AML-193 (cell line): ENCODE results near the gene POLE4.
A peak's percentile ranks its signal among the peaks of the same experiment; 100 is the strongest.

ENCODE experiments used
- DNase-seq, 2 experiments: peaks; one replicate each; lab custom pipeline; 2025; lab: John Stamatoyannopoulos, UW

The POLE4 gene

DNA sequence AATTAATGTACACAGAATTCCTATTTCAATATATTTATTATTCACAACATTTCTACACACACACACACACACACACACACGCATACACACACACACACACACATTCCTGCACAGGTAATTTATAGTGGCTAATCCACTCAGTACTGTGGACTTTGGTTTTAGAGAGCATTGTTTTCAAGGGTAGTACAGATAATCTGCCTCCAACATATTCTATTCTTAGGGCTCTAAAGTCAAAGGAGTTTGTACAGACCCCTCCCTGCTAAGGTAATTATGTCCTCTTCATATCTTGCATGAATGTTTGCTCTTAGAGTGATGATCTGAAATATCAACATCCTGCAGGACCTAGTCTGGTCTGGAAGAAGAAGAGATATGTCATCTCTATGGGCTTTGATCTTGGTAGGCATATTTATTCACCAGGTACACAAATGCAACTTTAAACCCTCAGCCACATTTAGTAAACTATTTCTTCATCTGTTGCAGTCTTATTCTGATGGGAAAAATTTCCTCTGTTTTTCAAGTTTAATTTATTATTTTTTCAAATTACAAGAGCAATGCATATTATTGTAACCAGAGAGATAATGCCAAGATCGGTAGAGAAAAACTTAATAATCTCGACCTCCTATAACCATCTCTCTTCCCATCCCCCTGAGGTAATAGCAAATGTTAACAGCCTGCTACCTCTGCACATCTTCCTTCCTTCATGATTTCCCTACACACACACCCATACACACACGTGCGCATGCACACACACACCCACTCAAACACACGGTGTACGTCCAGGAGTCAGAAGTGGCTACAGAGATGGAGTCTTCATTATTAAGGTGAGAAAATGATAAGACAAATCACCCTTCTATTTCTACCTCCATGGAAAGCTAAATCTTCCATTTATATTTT lies 18.3 kb upstream of the POLE4 start:
- no peak for DNase-seq

DNA sequence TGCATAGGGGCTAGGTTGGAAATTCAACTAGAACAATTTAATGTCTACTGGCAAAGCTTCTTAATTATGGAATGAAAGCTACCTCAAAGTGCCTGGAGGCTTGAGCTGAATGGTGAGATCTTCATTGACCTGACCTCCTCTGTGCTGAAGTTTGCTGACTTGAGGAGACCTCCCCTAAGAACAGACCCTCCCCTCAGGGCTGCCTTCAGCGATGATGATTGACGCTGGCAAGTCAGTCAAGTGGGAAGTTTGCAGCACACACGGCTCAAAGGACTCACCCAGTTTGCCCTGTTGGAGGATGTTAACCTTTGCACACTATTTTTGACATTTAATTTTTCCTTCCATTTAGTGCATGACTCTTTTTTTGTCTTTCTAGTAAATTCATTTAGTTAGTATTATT lies 17.2 kb upstream of the POLE4 start:
- DNase-seq, result no peak

DNA sequence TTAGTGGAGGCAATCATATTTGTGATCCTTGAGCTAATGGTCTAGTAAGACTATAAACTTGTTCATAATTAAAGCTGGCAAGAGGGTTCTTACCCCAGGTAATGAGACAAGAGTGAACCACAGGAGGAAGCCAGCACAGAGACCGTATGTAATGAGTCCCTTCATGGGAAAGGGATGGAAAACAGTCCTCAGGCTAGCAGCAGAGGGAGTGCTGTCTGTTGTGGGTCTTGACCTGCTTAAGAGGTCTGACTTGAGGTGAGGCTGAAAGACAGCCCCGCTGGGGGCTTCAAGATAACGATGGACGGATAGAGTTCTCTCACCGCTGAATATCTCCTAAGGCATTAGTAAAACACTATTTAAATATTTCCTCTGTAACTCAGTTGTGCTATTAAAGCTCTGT lies 16.2 kb upstream of the POLE4 start:
- DNase-seq, result no peak

DNA sequence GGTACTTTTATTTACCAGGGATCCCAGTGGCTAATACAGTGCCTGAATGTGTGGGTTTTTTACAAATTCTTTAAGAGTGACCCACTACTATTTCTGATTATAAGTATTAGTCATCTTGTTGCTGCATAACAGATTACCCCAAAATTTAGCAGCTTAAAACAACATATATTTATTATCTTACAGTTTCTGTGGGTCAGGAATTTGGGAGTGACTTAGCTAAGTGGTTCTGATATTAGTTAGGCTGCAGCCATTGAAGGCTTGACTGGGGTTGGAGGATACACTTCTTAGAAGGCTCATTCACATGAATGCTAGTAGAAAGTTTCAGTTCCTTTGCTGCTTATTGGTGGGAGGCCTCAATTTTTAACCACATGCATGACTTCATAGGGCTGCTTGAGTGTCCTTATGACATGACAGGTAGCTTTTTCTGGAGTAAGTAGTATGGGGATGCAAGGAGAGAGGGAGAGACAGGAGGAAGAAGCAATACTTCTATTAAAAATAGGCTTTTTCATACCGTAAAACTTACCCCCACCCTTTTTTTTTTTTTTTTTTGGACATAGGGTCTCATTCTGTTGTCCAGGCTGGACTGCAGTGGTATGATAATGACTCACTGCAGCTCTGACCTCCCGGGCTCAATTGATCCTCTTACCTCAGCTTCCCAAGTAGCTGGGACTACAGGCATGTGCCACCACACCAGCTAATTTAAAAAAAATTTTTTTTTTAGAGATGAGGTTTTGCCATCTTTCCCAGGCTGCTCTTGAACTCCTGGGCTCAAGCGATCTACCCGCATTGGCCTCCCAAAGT lies 13.3 kb upstream of the POLE4 start:
- DNase-seq, result no peak

DNA sequence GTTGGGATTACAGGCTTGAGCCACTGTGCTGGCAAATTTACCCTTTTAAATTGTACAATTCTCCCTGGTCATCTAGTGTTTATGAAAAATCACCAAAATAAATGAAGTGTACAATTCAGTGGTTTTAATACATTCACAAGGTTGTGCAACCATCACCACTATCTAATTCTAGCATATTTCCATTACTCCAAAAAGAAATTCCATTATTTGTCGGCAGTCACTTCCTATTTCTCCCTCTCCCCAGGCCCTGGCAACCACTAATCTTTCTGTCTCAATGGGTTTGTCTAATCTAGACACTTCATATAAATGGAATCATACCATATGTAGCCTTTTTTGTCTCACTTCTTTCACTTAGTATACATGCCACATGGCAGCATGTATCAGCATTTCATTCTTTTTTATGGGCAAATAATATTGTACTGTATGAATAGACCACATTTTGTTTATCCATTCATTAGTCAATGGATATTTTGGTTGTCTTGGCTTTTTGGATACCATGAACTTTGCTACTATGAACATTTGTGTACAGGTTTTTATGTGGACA lies 12.6 kb upstream of the POLE4 start:
- no peak for DNase-seq

DNA sequence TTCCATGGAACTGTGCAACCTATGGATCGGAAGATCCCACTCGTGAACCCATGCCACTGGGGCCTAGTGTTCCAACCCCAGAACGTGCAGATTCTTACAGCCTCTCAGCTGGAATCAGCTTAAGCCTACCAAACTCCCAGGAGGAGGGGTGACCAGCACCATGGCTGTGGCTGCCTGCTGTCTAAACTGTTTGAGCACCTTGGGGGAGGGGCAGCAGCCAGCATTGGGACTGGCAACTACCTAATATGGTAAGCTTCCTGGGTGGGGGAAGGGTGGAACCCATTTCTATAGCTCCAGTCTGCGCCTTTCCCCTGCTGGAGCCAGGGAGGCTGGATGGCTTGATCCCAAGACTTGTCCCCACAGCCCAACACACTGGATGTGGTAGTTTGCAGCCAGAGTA lies 10.7 kb upstream of the POLE4 start:
- DNase-seq, result no peak

DNA sequence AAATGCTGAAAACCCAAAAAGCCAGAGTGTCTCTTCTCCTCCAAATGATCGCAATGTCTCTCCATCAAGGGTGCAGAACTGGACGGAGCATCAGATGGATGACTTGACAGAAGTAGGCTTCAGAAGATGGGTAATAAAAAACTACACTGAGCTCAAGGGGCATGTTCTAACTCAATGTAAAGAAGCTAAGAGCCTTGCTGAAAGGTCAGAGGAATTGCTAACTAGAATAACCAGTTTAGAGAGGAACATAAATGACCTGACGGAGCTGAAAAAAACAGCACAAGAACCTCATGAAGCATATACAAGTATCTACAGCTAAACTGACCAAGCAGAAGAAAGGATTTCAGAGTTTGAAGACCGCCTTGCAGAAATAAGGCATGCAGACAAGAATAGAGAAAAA lies 9.7 kb upstream of the POLE4 start:
- no peak for DNase-seq

DNA sequence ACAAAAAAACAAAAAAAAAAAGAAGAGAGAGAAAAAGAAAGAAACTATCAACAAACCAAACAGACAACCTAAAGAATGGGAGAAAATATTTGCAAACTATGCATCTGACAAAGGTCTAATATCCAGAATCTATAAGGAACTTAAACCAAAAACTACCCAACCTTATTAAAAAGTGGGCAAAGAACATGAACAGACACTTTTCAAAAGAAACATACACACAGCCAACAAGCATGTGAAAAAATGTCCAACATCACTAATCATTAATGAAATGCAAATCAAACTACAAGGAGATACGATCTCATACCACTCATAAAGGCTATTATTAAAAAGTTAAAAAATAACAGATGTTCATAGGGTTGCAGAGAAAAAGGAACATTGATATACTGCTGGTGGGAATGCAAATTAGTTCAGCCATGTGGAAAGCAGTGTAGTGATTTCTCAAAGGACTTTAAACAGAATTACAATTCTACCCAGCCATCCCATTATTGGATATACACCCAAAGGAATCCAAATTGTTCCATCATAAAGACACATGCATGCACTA lies 7.2 kb upstream of the POLE4 start:
- no peak for DNase-seq

DNA sequence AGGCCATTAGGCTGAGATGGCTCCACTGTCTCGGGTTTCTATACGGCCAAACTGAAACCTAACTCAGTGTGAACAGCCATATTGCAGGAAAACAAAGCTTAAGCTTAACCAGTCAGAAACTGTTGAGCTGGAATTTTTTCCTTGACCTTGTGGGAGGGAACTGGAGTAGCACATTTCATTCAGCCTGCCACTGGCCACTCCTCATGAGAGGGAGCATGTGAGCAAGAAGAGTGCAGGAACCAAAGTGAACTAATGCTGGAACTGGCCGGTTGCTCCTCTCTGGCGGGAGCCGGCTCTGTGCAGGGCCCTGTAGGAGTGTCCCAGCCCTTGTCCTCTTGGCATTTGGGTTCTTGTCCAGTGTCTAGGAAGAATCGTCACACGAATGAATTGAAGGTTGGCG lies 5.9 kb upstream of the POLE4 start:
- DNase-seq, result no peak

DNA sequence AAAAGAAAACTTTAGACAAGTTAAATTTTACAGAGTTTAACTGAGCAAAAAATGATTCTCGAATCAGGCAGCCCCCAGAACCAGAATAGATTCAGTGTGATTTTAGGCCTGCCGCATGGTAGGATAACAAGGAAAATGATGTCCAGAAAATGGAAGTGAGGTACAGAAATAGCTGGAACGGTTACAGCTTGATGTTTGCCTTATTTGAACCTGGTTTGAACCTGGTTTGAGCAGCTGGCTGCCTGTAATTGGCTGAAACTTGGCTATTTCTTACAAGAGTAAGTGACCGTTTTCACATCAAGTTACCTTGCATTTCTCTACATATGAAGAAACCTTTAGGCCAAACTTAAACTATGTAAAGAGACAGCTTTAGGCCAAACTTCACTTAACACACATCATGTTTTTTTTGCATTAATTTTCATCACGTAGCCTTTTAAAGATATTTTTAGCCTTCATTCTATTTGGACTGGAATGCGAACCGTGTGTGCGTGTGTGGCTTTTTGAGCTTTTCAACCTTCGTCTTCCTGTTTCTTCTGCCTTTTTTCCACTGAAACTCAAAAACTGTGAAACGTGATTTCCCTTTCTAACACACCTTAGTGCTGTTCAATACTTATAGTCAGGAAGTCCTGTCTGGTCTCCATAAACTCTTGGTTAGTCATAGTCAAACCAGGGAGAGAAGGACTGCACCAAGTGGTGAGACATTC lies 4.5 kb upstream of the POLE4 start:
- DNase-seq, result no peak

DNA sequence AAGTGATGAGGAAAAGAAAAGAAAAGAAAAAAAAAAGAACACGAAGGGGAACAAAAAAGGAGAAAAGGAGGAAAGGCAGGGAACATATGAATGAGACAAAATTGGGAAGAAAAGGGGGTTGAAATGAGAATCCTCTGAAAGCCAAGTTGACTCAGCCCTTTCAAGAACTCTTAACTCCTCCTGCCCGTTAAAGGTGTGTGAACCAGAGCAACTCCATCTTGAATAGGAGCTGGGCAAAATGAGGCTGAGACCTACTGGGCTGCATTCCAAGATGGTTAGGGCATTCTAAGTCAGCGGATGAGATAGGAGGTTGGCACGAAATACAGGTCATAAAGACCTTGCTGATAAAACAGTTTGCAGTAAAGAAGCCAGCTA lies 4.0 kb upstream of the POLE4 start:
- DNase-seq, result no peak

DNA sequence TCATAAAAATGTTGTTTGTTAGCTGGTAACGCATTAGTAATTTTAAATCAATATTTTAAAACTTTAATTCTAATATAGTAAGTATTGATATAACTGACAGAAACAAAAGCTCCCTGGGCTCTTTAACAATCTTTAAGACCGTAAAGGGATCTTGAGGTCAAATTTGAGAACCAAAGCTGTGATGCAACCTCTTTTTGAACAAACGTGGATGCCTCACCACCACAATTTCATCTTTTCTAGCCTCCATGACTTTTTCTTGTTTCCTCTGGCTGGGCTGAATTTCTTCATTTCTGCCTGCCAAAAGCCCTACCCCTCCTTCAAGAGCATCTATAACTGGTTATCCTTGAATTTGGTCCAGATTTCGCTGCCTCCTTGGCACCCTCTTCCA lies 563 bp upstream of the POLE4 start:
- peak; percentile 67 to 71 for DNase-seq

DNA sequence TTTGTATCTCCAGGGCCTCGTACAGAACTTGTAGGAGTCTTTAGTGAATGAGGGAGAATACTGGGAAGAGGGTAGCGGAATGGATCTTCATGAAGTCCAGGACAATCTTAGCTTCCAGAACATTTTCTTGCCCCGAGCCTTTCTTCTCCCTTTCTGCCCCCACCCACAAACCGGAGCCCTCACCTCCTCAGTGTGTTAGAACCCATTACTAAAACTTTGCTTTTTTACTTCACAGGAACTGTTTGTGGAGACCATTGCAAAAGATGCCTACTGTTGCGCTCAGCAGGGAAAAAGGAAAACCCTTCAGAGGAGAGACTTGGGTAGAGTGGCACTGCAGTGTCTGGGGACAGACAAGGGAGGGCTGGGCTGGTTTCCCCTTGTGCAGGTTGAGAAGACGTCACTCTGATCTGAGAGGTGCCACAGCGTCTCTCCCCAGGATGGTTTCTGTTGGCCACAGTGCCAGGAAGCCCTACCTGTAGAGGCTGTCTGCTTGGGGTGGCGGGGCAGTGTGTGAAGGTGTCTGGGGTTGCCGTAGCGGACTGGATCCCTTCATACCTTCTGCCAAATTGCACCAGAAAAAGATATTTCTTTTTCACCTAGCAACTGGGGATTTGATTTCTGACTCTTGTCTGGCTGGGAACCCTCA lies 786 bp downstream of the POLE4 start:
- DNase-seq, result no peak

DNA sequence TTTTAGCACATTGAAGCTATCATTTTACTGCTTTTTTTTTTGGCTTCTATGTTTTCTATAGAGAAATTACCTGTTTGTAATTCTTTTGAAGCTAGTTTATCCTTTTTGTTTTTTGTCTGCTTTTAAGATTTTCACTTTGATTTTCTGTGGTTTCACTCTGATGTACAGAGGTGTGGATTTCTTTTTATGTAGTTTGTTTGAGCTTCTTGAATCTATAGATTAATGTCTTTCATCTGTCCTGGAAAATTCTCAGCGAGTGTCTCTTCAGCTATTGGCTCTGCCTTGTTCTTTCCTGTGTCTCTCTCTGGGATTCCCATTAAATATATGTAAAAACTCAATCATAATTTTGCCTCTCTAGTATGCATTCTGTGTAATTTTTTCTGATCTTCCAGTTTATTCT lies 8.4 kb downstream of the POLE4 start:
- DNase-seq, result no peak

DNA sequence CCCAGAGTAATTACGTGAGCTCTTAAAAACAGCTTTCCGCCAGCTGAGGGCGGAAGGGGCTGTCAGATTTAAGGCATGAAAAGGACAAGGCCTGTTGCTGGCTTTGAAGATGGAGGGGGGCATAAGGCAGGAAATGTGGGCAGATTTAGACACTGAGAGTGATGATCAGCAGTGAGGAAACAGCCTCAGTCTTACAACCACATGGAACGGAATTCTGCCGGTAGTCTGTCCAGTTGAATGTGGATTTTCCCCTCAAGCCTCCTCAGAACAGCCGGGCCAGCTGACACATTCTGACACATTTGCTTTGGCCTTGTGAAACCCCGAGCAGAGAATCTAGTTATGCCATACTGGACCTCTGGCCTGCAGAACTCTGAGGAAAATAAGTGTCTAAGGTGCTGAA lies 16.6 kb downstream of the POLE4 start:
- no peak for DNase-seq

DNA sequence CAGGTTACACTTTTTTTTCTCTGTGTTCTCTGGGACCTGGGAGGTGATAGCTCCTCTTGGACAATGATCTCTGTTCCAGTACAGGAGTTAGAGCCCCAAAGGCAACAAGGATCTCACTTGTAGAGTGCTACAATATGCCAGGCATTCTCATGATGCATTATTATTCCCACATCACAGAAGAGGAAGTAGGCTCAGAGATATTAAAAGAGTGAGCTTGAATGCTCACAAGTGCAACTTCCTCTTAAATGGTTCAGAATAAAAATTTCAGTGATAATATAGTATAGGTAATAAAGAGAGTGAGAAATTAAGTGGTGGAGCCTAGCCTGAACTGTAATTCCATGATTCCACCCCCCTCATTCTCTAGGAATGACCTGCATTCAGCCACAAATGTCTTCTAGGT lies 21.4 kb downstream of the POLE4 start:
- DNase-seq, result peak; percentile 62 to 80

DNA sequence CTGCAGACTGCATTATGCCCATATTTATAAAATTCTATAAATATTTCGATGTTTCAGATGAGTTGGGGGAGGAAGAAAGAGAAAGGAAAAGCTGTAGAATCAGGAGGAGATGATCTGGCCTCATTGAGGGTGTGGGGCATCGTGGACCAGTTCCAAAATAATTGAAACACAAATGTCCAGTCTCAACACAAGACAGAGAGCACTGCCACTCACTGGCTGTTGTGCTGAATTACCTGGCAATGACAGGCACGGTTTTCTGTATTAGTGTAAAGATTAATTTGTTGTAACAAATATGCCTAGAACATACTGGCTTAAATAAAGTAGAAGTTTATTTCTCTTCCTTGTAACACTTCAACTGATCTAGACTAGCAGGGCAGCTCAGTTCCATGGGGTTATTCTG lies 24.1 kb downstream of the POLE4 start:
- peak in 1 of 2 experiments; percentile 10 for DNase-seq

DNA sequence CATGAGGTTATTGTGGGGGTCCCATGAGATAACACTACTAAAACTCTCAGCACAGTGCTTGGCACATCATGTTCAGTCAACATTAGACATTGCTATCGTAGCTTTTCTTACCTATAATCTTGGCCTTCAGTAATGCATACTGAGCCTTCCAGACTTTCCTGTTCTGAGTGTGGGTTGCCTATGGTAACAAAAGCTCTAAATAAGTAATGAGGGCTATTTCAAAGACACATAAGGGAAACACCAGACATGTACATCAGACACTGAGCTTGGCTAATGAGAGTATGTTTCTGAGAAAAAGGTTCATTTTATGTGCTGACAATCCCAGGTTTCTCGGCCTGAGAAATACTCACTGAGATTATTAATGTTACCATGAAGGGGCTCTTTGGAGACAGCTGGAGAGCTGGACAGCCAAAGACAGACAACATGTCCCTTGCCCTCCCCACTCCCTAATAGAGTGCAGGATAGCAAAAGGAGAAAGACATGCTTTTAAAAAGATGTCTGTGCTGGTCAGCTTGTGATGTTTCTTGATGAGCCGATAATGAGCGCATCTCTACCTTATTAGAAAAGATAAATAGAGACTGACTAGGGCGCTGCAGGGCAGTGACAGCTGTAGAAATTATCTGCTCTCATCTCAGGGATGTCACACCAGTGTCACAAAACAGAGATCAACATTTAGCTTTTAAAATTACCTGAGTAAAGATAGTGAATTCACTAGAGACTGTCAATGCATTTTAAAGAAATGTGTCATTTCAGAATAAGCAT lies 25.4 kb downstream of the POLE4 start:
- no peak for DNase-seq

DNA sequence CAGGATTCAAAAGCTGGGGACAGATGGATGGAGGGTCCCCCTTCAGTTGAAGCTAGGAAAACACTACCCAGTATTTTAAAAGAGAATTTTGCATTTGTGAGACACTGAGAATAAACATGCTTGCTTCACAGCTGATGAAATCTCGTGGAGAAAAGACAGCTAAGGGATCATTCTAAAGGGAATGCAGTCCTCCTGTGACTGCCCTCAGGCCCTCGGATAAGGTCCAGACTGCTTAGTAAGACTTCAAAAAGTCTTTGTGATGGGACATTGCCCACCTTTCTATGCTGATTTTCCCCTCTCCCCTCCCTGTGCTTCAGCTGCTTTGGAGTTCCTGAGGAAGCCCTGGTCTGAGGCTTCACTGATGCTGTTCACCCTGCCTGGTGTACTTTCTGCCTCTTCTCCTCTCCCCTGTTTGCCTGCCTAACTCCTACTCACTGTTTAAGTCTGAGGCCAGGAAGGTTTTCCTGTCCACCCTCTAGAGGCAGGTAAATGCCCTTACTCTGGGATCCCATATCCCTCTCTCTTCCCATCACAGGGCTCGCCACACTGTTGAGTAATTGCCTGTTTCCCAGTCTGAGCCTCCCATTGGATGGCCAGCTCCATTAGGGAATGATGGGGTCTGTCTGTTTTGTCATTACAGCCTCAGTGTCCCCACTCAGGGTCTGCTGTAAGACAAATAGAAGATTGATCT lies 26.6 kb downstream of the POLE4 start:
- no peak for DNase-seq

DNA sequence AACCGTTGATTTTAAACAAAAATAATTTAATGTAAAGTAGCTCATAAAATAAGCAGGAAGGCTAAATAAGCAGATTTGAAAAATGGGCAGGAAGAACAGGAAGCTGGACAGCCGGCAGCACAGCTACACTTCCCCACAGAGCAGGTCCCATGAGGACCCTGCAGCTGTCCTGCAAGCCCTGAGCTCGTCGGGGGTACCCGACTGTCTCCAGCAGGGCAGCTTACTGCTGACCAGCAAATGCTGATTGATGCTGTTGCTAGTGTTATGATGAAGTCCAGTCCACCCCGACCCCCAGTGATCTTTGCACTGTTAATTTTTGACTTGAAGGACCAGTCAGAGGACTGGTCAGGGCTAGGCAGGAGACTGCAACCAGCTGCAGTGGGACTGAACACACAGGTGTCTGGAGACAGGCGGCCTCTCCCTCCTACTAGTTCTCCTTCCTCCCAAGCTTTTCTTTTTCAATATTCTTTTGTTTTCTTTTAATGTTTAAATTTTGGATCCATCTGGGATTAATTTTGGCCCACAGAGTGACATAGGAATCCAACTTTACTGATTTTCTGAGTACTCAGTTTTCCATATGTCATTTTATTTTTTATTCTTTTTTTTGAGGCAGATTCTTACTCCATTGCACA lies 27.7 kb downstream of the POLE4 start:
- DNase-seq, result no peak
